HEK293T (cell line): Measurements from ENCODE around the gene XPO1.
"Not testable (repeated sequence)": the region's sequence is repeated elsewhere in the genome, so short reads cannot be mapped to it uniquely, and the experiment has no call there.

Experiments used
- CTCF ChIA-PET: fragments of 350-600 bp; formaldehyde crosslinking; extraction: SDS; loops from one replicate; lab custom pipeline; 2021; ENCODE audit warnings: antibody characterized with exemption, inconsistent platforms; lab: Yijun Ruan, JAX
- POLR2A ChIA-PET: fragments of 350-600 bp; formaldehyde crosslinking; extraction: SDS; loops from one replicate; lab custom pipeline; 2020; ENCODE audit warnings: antibody characterized with exemption, inconsistent platforms; lab: Yijun Ruan, JAX
- DNase-seq: peaks from one replicate; pipeline ENCODE4 v3.0.0; 2012; ENCODE audit warnings: mixed read lengths; ENCODE audit errors: extremely low spot score
- ARNT ChIP-seq: fragments of 450-650 bp; IDR thresholded peaks from 2 replicates; pipeline ENCODE4 v1.6.1; 2017; ENCODE audit warnings: mild to moderate bottlenecking
- BHLHE40 ChIP-seq: fragments of 450-650 bp; IDR thresholded peaks from 2 replicates; pipeline ENCODE4 v1.6.1; 2016; ENCODE audit warnings: mild to moderate bottlenecking, moderate library complexity, borderline replicate concordance
- CTBP1 ChIP-seq: fragments of 450-650 bp; IDR thresholded peaks from 2 replicates; pipeline ENCODE4 v1.6.1; 2016; ENCODE audit warnings: borderline replicate concordance
- ELF4 ChIP-seq: fragments of 450-650 bp; IDR thresholded peaks from 2 replicates; pipeline ENCODE4 v1.6.1; 2017; ENCODE audit warnings: antibody characterized with exemption
- FOXA1 ChIP-seq: fragments of 450-650 bp; IDR thresholded peaks from 2 replicates; pipeline ENCODE4 v1.6.1; 2016; ENCODE audit warnings: mild to moderate bottlenecking
- FOXK2 ChIP-seq: fragments of 450-650 bp; IDR thresholded peaks from 2 replicates; pipeline ENCODE4 v1.6.1; 2016; ENCODE audit warnings: mild to moderate bottlenecking
- FOXM1 ChIP-seq: fragments of 450-650 bp; IDR thresholded peaks from 2 replicates; pipeline ENCODE4 v1.6.1; 2017; ENCODE audit warnings: mild to moderate bottlenecking, borderline replicate concordance
- HDGF ChIP-seq: fragments of 450-650 bp; IDR thresholded peaks from 2 replicates; pipeline ENCODE4 v1.6.1; 2017; ENCODE audit warnings: antibody characterized with exemption, borderline replicate concordance
- L3MBTL2 ChIP-seq: fragments of 450-650 bp; conservative IDR thresholded peaks from 2 replicates; pipeline ENCODE4 v1.6.1; 2016; ENCODE audit warnings: mild to moderate bottlenecking
- LEF1 ChIP-seq: fragments of 450-650 bp; IDR thresholded peaks from 2 replicates; pipeline ENCODE4 v1.6.1; 2017; ENCODE audit warnings: mild to moderate bottlenecking, borderline replicate concordance
- NFRKB ChIP-seq: fragments of 450-650 bp; IDR thresholded peaks from 2 replicates; pipeline ENCODE4 v1.6.1; 2016; ENCODE audit warnings: mild to moderate bottlenecking, moderate library complexity
- PKNOX1 ChIP-seq: fragments of 450-650 bp; IDR thresholded peaks from 2 replicates; pipeline ENCODE4 v1.6.1; 2016
- SP1 ChIP-seq: fragments of 450-650 bp; IDR thresholded peaks from 2 replicates; pipeline ENCODE4 v1.6.1; 2017
- SUZ12 ChIP-seq: fragments of 450-650 bp; IDR thresholded peaks from 2 replicates; pipeline ENCODE4 v1.6.1; 2016; ENCODE audit warnings: mild to moderate bottlenecking
- TARDBP ChIP-seq: fragments of 450-650 bp; IDR thresholded peaks from 2 replicates; pipeline ENCODE4 v1.6.1; 2016
- ZNF384 ChIP-seq: fragments of 450-650 bp; IDR thresholded peaks from 2 replicates; pipeline ENCODE4 v1.6.1; 2016

The XPO1 gene

GRCh38 chr2:61450144-61450543 lies 88.0 kb downstream of the XPO1 start:
- no peak for DNase-seq
- ChIA-PET POLR2A (no interaction called here), CTCF (no interaction called here)
- TF ChIP-seq ZNF384 (no peak), LEF1 (no peak)

- POLR2A ChIA-PET = no interaction called here
- no peak for DNase-seq
- CTCF ChIA-PET = no interaction called here
- no peak for TF ChIP-seq ARNT
- TF ChIP-seq CTBP1 = no peak
- no peak for TF ChIP-seq HDGF
- TF ChIP-seq SUZ12 = no peak
- TF ChIP-seq ELF4 = no peak
- TF ChIP-seq L3MBTL2 = no peak
- no peak for TF ChIP-seq FOXM1
- no peak for TF ChIP-seq FOXK2
- no peak for TF ChIP-seq FOXA1
- TF ChIP-seq NFRKB = no peak
- TF ChIP-seq SP1 = no peak
- TF ChIP-seq LEF1 = no peak
- TF ChIP-seq TARDBP = no peak
- TF ChIP-seq BHLHE40 = no peak
- no peak for TF ChIP-seq PKNOX1
- TF ChIP-seq ZNF384 = no peak
These were observed 89.9 kb downstream of the XPO1 start for GRCh38 chr2:61448229-61448628.

GRCh38 chr2:61446971-61447370 lies 91.2 kb downstream of the XPO1 start:
- POLR2A ChIA-PET, DNase-seq: not testable (repeated sequence)
- CTCF ChIA-PET = interaction anchor here (0.6 kb wide), 2 partner anchors 21 to 52 kb away, joined by 3 to 7 read pairs; no protein-coding TSS in a partner anchor

GRCh38 chr2:61443342-61444041 lies 94.7 kb downstream of the XPO1 start:
- POLR2A ChIA-PET = no interaction called here
- no peak for TF ChIP-seq FOXK2
- TF ChIP-seq CTBP1 = no peak
- TF ChIP-seq PKNOX1 = no peak
- no peak for TF ChIP-seq NFRKB
- no peak for TF ChIP-seq ELF4
- TF ChIP-seq FOXM1 = no peak
- TF ChIP-seq HDGF = no peak
- no peak for TF ChIP-seq ARNT
- no peak for TF ChIP-seq SUZ12
- no peak for TF ChIP-seq LEF1
- no peak for TF ChIP-seq L3MBTL2
- no peak for TF ChIP-seq FOXA1
- TF ChIP-seq BHLHE40 = no peak
- DNase-seq = no peak
- CTCF ChIA-PET = interaction anchor here (0.6 kb wide), 1 partner anchor 16 kb away, joined by 3 read pairs; no protein-coding TSS in a partner anchor

- ChIA-PET CTCF (interaction anchor here (1.5 kb wide), 1 partner anchor 13 kb away, joined by 9 read pairs; no protein-coding TSS in a partner anchor), POLR2A (no interaction called here)
- no peak for DNase-seq
- TF ChIP-seq ARNT (no peak), PKNOX1 (no peak), BHLHE40 (no peak), NFRKB (no peak), LEF1 (no peak), L3MBTL2 (no peak), FOXK2 (no peak), FOXM1 (no peak), ELF4 (no peak), SP1 (no peak), TARDBP (no peak), SUZ12 (no peak), ZNF384 (no peak), HDGF (no peak), FOXA1 (no peak), CTBP1 (no peak)
These were observed 98.7 kb downstream of the XPO1 start for GRCh38 chr2:61439241-61440002.

- CTCF ChIA-PET = interaction anchor here (1.5 kb wide), 1 partner anchor 13 kb away, joined by 9 read pairs; no protein-coding TSS in a partner anchor
- POLR2A ChIA-PET = no interaction called here
- DNase-seq = no peak
- TF ChIP-seq FOXK2 = no peak
These were observed 99.5 kb downstream of the XPO1 start for GRCh38 chr2:61438670-61439069.
